ENCODE measurements around the gene SUSD5.

GRCh38 chr3:33103034-33103433, 115.6 kb downstream of the SUSD5 start:
- no peak for TF ChIP-seq CTCF (conservative IDR thresholded peaks at IDR 0.05; ENCODE audit: low read depth, low read length)
- TF ChIP-seq POLR2A (IDR thresholded peaks at IDR 0.05; ENCODE audit: low read depth, low read length) = no peak
- TF ChIP-seq BHLHE40 (IDR thresholded peaks at IDR 0.05; ENCODE audit: low read depth, low read length) = no peak
- no peak for TF ChIP-seq USF2 (IDR thresholded peaks at IDR 0.05; ENCODE audit: low read depth, low read length)
- no peak for TF ChIP-seq CHD1 (IDR thresholded peaks at IDR 0.05; ENCODE audit: low read depth, low read length)
- no peak for TF ChIP-seq CEBPB (IDR thresholded peaks at IDR 0.05; ENCODE audit: low read depth, low read length)
- no peak for TF ChIP-seq MXI1 (IDR thresholded peaks at IDR 0.05; ENCODE audit: borderline replicate concordance, low read depth, low read length)

Measured in IMR-90 (cell line).